GM12878 (cell line): ENCODE measurements around the gene HTRA2. TPM values are rescaled to one million over a fixed set of nuclear protein-coding genes. Genes with fewer than 3 reads are reported as not detected.

Experiments used
- ATAC-seq: fragments of 200-7000 bp; cut with Tn5 transposase; 3 replicates; pipeline ENCODE4 v1.9.1; 2020; ENCODE audit warnings: mild to moderate bottlenecking, moderate library complexity
- BruUV-seq: library from RNA; stranded (reverse); fragments of 400-500 nt; replicated peaks from 2 replicates; lab custom pipeline; 2021; lab: Mats Ljungman, UMichigan
- CTCF ChIA-PET: fragments of 300-600 bp; sonication (Branson Sonifier 250); formaldehyde crosslinking; extraction: SDS; loops from one replicate; lab custom pipeline; 2021; ENCODE audit warnings: inconsistent platforms; lab: Yijun Ruan, JAX
- POLR2A ChIA-PET: fragments of 350-600 bp; formaldehyde crosslinking; extraction: SDS; loops from one replicate; lab custom pipeline; 2021; ENCODE audit warnings: inconsistent platforms; lab: Charles Lee
- RAD21 ChIA-PET: fragments of 300-600 bp; sonication (Branson Sonifier 250); formaldehyde crosslinking; loops from one replicate; lab custom pipeline; 2023; ENCODE audit warnings: antibody characterized with exemption; ENCODE audit not compliant: unreplicated experiment; lab: Charles Lee
- SMC1A ChIA-PET: fragments of 300-600 bp; sonication (Branson Sonifier 250); formaldehyde crosslinking; loops from one replicate; lab custom pipeline; 2023; ENCODE audit not compliant: unreplicated experiment, uncharacterized antibody; lab: Charles Lee
- DNase-seq: peaks from one replicate; pipeline ENCODE4 v3.0.0-alpha.2; 2011; ENCODE audit warnings: low read depth, low spot score
- FAIRE-seq: peaks from 3 replicates; lab custom pipeline; 2011; peaks lifted over from hg19 to GRCh38; lab: Jason Lieb, UNC
- H2AFZ ChIP-seq: 2 replicates; pipeline ENCODE4 v1.6.0; 2011; ENCODE audit warnings: low read depth, low read length, control low read depth; ENCODE audit not compliant: control insufficient read depth
- H3K27ac ChIP-seq: 2 replicates; pipeline ENCODE4 v1.5.1; 2011; ENCODE audit warnings: control low read depth; ENCODE audit not compliant: control insufficient read depth, insufficient read depth
- H3K27me3 ChIP-seq, 2 experiments: replicated peaks in 1 of 2; 2 replicates each; pipeline versions ENCODE4 v1.6.0 to v1.6.1; 2011; ENCODE audit warnings: low read length in 1 of 2; ENCODE audit not compliant: control insufficient read depth in 2 of 2, insufficient read depth in 2 of 2
- H3K36me3 ChIP-seq, 2 experiments: 2 replicates each; pipeline ENCODE4 v1.5.1; 2011; ENCODE audit warnings: low read length in 1 of 2; ENCODE audit not compliant: control insufficient read depth in 2 of 2, insufficient read depth in 2 of 2
- H3K4me1 ChIP-seq: 2 replicates; pipeline ENCODE4 v1.6.1; 2011; ENCODE audit warnings: mild to moderate bottlenecking, low read length, moderate library complexity, mixed read lengths; ENCODE audit not compliant: control insufficient read depth, insufficient read depth
- H3K4me2 ChIP-seq: 2 replicates; pipeline ENCODE4 v1.6.0; 2011; ENCODE audit warnings: control low read depth; ENCODE audit not compliant: control insufficient read depth, insufficient read depth
- H3K4me3 ChIP-seq: fragments of 200-600 bp; sonication (generic); 2 replicates; pipeline ENCODE4 v1.5.1; 2016
- H3K79me2 ChIP-seq: 2 replicates; pipeline ENCODE4 v1.6.0; 2011; ENCODE audit warnings: low read length; ENCODE audit not compliant: control insufficient read depth, insufficient read depth
- H3K9ac ChIP-seq: 2 replicates; pipeline ENCODE4 v1.8.0; 2011; ENCODE audit warnings: low read length, control low read depth, mixed read lengths; ENCODE audit not compliant: control insufficient read depth, insufficient read depth
- H3K9me3 ChIP-seq: replicated peaks from 3 replicates; pipeline ENCODE4 v1.5.1; 2011; ENCODE audit warnings: mild to moderate bottlenecking, low read length; ENCODE audit not compliant: control insufficient read depth, insufficient read depth
- H4K20me1 ChIP-seq: 2 replicates; pipeline ENCODE4 v1.6.0; 2011; ENCODE audit not compliant: control insufficient read depth, insufficient read depth
- CBFB ChIP-seq: IDR thresholded peaks from 2 replicates; pipeline ENCODE4 v1.6.1; 2016; ENCODE audit warnings: antibody characterized with exemption, low read depth
- GATAD2B ChIP-seq: fragments of 450-650 bp; conservative IDR thresholded peaks from 2 replicates; pipeline ENCODE4 v1.6.1; 2017; ENCODE audit warnings: low read depth, mild to moderate bottlenecking, moderate library complexity
- NFYA ChIP-seq: IDR thresholded peaks from 2 replicates; pipeline ENCODE4 v1.6.1; 2011; ENCODE audit warnings: low read depth, mild to moderate bottlenecking, low read length, improper control_type of control experiment, borderline replicate concordance
- PAX5 ChIP-seq: IDR thresholded peaks from 2 replicates; pipeline ENCODE4 v1.6.1; 2011; ENCODE audit warnings: low read depth, low read length, borderline replicate concordance
- SMARCA5 ChIP-seq: fragments of 450-650 bp; IDR thresholded peaks from 2 replicates; pipeline ENCODE4 v1.6.1; 2017; ENCODE audit warnings: mild to moderate bottlenecking
- TCF3 ChIP-seq: IDR thresholded peaks from 2 replicates; pipeline ENCODE4 v1.6.1; 2012; ENCODE audit warnings: low read depth, mild to moderate bottlenecking, low read length, borderline replicate concordance; ENCODE audit not compliant: insufficient read depth
- ZBED1 ChIP-seq: IDR thresholded peaks from 2 replicates; pipeline ENCODE4 v1.6.1; 2016; ENCODE audit warnings: borderline replicate concordance
- WGBS: methylation state at CpG from one replicate; pipeline ENCODE4 v1.1.6; 2016; ENCODE audit warnings: low lambda C conversion rate; ENCODE audit not compliant: insufficient replicate concordance, insufficient coverage; ENCODE audit errors: missing lambda C conversion rate; 5-methylcytosine and 5-hydroxymethylcytosine counted together
- in situ Hi-C: fragments of 300-500 bp; cut with MboI; formaldehyde crosslinking; loops from 9 replicates; pipeline ENCODE4 v1.14.3; 2018; ENCODE audit warnings: mixed read lengths
- intact Hi-C: fragments of 100-400 bp; cut with micrococcal nuclease; formaldehyde crosslinking; loops from one replicate; pipeline ENCODE4 v1.14.2; 2022; ENCODE audit not compliant: unreplicated experiment
- polyA plus RNA-seq, 11 experiments: library from polyadenylated mRNA; depleted of rRNA in 4 of 11; unstranded in 6 of 11; stranded (reverse) in 5 of 11; fragments of >200 nt; fragmentation: Nextera tagmentation in 4 of 11; fragmentation: Illumina TruSeq in 1 of 11; extraction: Ambion mirVana in 4 of 11; extraction: Trizol in 1 of 11; gene quantifications; 1 replicate in 1 of 11; 2 replicates in 10 of 11; pipeline versions ENCODE4 v1.2.1 to v1.2.3, GENCODE V29; 2011 to 2016; ENCODE audit warnings: inconsistent platforms in 2 of 11, missing spikeins in 2 of 11, low read depth in 1 of 11
- total RNA-seq, 4 experiments: library from RNA; depleted of rRNA in 3 of 4; stranded (reverse); fragments of >200 nt in 3 of 4; fragmentation: Illumina TruSeq in 1 of 4; extraction: Trizol in 1 of 4; gene quantifications; 2 replicates each; pipeline versions ENCODE4 v1.2.1 to v1.2.3, GENCODE V29; 2013 to 2021
- TF ChIP-seq, protein P1 (sequence below): IDR thresholded peaks from 2 replicates; pipeline ENCODE4 v1.6.1; 2011; ENCODE audit warnings: borderline replicate concordance, low read depth, mild to moderate bottlenecking, moderate library complexity, mixed read lengths, low read length; ENCODE audit not compliant: insufficient read depth; ENCODE audit errors: extremely low read length
- TF ChIP-seq, protein P2 (sequence below): fragments of 450-650 bp; IDR thresholded peaks from 2 replicates; pipeline ENCODE4 v1.6.1; 2017; ENCODE audit warnings: low read depth, mild to moderate bottlenecking, moderate library complexity
- TF ChIP-seq, protein P3 (sequence below): fragments of 450-650 bp; IDR thresholded peaks from 2 replicates; pipeline ENCODE4 v1.6.1; 2016; ENCODE audit warnings: mild to moderate bottlenecking, moderate library complexity, borderline replicate concordance

HTRA2 gene
- total and polyA plus RNA-seq, 10 of the 15 experiments (the other 5 are each of a cell fraction or from before 2014, with no cell fraction given) = 42.3 to 73.9 (median 54.6) TPM

DNA sequence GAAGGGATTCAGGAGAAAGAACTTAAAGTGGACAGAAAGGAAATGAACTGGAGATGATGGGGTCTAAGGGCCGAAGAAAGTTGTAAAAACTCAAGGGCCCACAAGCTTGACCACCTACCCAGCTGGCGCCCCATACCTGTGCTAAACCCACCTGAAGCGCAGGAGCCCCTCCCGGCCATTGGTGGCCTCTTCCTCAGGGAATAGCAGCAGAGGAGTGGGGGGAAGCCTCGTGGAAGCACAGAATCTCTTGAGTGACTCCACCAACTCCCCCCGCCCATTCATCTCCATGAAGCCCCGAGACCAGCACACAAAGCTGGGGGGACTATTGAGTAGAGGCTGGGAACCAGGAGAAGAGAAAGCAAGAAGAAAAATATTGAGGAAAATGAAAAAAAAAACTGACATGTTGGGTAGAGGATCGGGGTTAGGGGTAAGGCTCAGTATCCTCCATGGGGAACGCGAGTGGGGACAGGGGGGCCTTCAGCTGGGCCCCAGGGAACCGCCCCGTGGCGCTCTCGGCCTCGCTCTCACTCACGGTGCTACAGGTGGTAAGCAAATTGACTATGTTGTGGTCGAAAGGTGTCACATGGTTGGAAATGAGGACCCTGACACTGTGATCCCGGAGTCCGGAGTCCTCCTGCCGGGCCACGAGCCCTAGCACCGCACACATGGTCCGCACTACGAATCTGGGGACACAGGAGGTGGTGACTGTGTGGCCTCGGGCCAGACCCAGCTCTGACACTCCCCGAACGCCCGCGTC is 955 bp upstream of the HTRA2 start (continued):
- TF ChIP-seq, protein P1, sequence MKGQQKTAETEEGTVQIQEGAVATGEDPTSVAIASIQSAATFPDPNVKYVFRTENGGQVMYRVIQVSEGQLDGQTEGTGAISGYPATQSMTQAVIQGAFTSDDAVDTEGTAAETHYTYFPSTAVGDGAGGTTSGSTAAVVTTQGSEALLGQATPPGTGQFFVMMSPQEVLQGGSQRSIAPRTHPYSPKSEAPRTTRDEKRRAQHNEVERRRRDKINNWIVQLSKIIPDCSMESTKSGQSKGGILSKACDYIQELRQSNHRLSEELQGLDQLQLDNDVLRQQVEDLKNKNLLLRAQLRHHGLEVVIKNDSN = peak; percentile 34
- no peak for TF ChIP-seq TCF3

DNA sequence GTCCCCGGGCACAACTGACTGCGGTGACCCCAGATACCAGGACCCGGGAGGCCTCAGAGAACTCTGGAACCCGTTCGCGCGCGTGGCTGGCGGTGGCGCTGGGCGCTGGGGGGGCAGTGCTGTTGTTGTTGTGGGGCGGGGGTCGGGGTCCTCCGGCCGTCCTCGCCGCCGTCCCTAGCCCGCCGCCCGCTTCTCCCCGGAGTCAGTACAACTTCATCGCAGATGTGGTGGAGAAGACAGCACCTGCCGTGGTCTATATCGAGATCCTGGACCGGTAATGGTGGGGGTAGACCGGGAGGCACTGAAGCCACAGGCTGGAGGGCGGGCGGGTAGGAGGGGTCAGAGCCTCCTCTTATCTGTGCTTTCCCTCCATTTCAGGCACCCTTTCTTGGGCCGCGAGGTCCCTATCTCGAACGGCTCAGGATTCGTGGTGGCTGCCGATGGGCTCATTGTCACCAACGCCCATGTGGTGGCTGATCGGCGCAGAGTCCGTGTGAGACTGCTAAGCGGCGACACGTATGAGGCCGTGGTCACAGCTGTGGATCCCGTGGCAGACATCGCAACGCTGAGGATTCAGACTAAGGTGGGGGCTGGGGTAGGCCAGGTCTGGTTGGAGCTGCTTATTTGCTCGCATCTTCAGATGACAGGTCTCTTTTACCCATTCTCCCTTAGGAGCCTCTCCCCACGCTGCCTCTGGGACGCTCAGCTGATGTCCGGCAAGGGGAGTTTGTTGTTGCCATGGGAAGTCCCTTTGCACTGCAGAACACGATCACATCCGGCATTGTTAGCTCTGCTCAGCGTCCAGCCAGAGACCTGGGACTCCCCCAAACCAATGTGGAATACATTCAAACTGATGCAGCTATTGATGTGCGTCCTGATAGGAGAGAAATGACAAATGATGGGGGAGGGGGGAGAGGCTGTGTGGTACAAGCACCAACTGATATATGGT is 780 bp downstream of the HTRA2 start:
- ChIA-PET SMC1A (interaction anchor here (0.6 to 9.9 kb wide), 24 partner anchors 9 to 605 kb away, joined by 3 to 208 read pairs (median 10); partner anchors contain the start of genes CCDC142, INO80B, PCGF1 and TTC31), RAD21 (interaction anchor here (0.7 to 7.5 kb wide), 22 partner anchors 9 to 195 kb away, joined by 3 to 158 read pairs (median 6); partner anchors contain the start of genes C2orf81, CCDC142, LOXL3 and PCGF1), POLR2A (interaction anchor here (0.6 to 5.4 kb wide), 25 partner anchors 8 to 352 kb away, joined by 3 to 66 read pairs (median 4); partner anchors contain the start of genes CCDC142, INO80B, MOB1A and PCGF1), CTCF (interaction anchor here (0.7 to 10.4 kb wide), 20 partner anchors 16 to 280 kb away, joined by 3 to 226 read pairs (median 6); partner anchors contain the start of genes CCDC142, PCGF1, TTC31 and WBP1)
- FAIRE-seq (peak; percentile 83), DNase-seq (peak; percentile 74), ATAC-seq (peak; percentile 60)
- BruUV-seq = no TSS peak
- H3K4me2 ChIP-seq = peak overlapping the region; percentile 95
- WGBS = under 1% methylated on average over 50 of the region's 54 CpGs
- H3K9ac ChIP-seq = peak overlapping the region; percentile 92
- peaks cover 17 to 43% of the 10 kb centered on the region in 2 experiments for H3K36me3 ChIP-seq
- no peaks in the 10 kb centered on the region for H3K9me3 ChIP-seq
- H3K27me3 ChIP-seq = no peaks in the 10 kb centered on the region
- H3K79me2 ChIP-seq = peaks cover 50% of the 10 kb centered on the region
- peak overlapping the region; percentile 96 for H3K27ac ChIP-seq
- H3K4me1 ChIP-seq = peaks cover 33% of the 10 kb centered on the region
- no peaks in the 10 kb centered on the region for H4K20me1 ChIP-seq
- H3K4me3 ChIP-seq = peak overlapping the region; percentile 94
- peak overlapping the region; percentile 80 for H2AFZ ChIP-seq
- in situ Hi-C loops = no loop called here
- intact Hi-C loops = loop anchor here (1.0 kb wide), 1 partner anchor 24 kb away; the partner anchor contains the start of gene DOK1
- TF ChIP-seq ZBED1 (no peak), NFYA (no peak), SMARCA5 (0 out of 2 replicates have a peak, but pooled peaks have one; percentile 47), GATAD2B (peak; percentile 10; the same call in 1 of the 2 replicates), CBFB (no peak), PAX5 (0 out of 2 replicates have a peak, but pooled peaks have one; percentile 18)
- TF ChIP-seq, protein P2, sequence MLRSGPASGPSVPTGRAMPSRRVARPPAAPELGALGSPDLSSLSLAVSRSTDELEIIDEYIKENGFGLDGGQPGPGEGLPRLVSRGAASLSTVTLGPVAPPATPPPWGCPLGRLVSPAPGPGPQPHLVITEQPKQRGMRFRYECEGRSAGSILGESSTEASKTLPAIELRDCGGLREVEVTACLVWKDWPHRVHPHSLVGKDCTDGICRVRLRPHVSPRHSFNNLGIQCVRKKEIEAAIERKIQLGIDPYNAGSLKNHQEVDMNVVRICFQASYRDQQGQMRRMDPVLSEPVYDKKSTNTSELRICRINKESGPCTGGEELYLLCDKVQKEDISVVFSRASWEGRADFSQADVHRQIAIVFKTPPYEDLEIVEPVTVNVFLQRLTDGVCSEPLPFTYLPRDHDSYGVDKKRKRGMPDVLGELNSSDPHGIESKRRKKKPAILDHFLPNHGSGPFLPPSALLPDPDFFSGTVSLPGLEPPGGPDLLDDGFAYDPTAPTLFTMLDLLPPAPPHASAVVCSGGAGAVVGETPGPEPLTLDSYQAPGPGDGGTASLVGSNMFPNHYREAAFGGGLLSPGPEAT = peak; percentile 75
- TF ChIP-seq, protein P3, sequence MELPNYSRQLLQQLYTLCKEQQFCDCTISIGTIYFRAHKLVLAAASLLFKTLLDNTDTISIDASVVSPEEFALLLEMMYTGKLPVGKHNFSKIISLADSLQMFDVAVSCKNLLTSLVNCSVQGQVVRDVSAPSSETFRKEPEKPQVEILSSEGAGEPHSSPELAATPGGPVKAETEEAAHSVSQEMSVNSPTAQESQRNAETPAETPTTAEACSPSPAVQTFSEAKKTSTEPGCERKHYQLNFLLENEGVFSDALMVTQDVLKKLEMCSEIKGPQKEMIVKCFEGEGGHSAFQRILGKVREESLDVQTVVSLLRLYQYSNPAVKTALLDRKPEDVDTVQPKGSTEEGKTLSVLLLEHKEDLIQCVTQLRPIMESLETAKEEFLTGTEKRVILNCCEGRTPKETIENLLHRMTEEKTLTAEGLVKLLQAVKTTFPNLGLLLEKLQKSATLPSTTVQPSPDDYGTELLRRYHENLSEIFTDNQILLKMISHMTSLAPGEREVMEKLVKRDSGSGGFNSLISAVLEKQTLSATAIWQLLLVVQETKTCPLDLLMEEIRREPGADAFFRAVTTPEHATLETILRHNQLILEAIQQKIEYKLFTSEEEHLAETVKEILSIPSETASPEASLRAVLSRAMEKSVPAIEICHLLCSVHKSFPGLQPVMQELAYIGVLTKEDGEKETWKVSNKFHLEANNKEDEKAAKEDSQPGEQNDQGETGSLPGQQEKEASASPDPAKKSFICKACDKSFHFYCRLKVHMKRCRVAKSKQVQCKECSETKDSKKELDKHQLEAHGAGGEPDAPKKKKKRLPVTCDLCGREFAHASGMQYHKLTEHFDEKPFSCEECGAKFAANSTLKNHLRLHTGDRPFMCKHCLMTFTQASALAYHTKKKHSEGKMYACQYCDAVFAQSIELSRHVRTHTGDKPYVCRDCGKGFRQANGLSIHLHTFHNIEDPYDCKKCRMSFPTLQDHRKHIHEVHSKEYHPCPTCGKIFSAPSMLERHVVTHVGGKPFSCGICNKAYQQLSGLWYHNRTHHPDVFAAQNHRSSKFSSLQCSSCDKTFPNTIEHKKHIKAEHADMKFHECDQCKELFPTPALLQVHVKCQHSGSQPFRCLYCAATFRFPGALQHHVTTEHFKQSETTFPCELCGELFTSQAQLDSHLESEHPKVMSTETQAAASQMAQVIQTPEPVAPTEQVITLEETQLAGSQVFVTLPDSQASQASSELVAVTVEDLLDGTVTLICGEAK = no peak
